IMR-90 (cell line): ENCODE data around the gene MAGEA8. TPM values are rescaled to one million over a fixed set of nuclear protein-coding genes. Genes with fewer than 3 reads are reported as not detected.
A peak's percentile ranks its signal among the peaks of the same experiment; 100 is the strongest.

Experiments used
- ATAC-seq: fragments of 200-7000 bp; cut with Tn5 transposase; 2 replicates; pipeline ENCODE4 v1.9.1; 2020; ENCODE audit warnings: low read depth, mild to moderate bottlenecking, moderate library complexity
- BruUV-seq: library from RNA; stranded (reverse); fragments of 400-500 nt; replicated peaks from 2 replicates; lab custom pipeline; 2021; lab: Mats Ljungman, UMichigan
- CTCF ChIA-PET: fragments of 300-600 bp; formaldehyde crosslinking; extraction: SDS; loops from one replicate; lab custom pipeline; 2021; ENCODE audit warnings: antibody characterized with exemption; lab: Yijun Ruan, JAX
- POLR2A ChIA-PET: fragments of 300-600 bp; sonication (Branson Sonifier 250); formaldehyde crosslinking; loops from one replicate; lab custom pipeline; 2022; ENCODE audit warnings: antibody characterized with exemption; ENCODE audit not compliant: unreplicated experiment; lab: Charles Lee
- DNase-seq: peaks from one replicate; pipeline ENCODE4 v3.0.0; 2013
- H2AFZ ChIP-seq: replicated peaks from 2 replicates; pipeline ENCODE3; 2013; ENCODE audit warnings: low read length, mild to moderate bottlenecking; ENCODE audit not compliant: poor library complexity
- H2AK5ac ChIP-seq: 2 replicates; pipeline ENCODE4 v1.6.1; 2013; ENCODE audit warnings: low read depth, low read length, inconsistent platforms
- H2AK9ac ChIP-seq: replicated peaks from 2 replicates; pipeline ENCODE3; 2013; ENCODE audit warnings: mild to moderate bottlenecking, low read depth, low read length, moderate library complexity; ENCODE audit not compliant: poor library complexity
- H2BK120ac ChIP-seq: 2 replicates; pipeline ENCODE4 v1.6.1; 2013; ENCODE audit warnings: low read depth, low read length, inconsistent platforms
- H2BK15ac ChIP-seq: 3 replicates; pipeline ENCODE4 v1.6.1; 2013; ENCODE audit warnings: low read depth, low read length, inconsistent platforms
- H2BK20ac ChIP-seq: 2 replicates; pipeline ENCODE4 v1.6.1; 2013; ENCODE audit warnings: low read depth, mild to moderate bottlenecking, inconsistent platforms, low read length, moderate library complexity
- H2BK5ac ChIP-seq: 2 replicates; pipeline ENCODE4 v1.6.1; 2013; ENCODE audit warnings: mild to moderate bottlenecking, low read depth, low read length, inconsistent platforms; ENCODE audit not compliant: poor library complexity, severe bottlenecking
- H3K14ac ChIP-seq: replicated peaks from 2 replicates; pipeline ENCODE4 v1.6.1; 2013; ENCODE audit warnings: low read depth, low read length, inconsistent platforms
- H3K18ac ChIP-seq: 2 replicates; pipeline ENCODE4 v1.6.1; 2013; ENCODE audit warnings: low read depth, low read length, control low read depth
- H3K23ac ChIP-seq: 2 replicates; pipeline ENCODE4 v1.6.1; 2013; ENCODE audit warnings: low read depth, low read length, inconsistent platforms
- H3K27ac ChIP-seq: 2 replicates; pipeline ENCODE4 v1.5.1; 2013; ENCODE audit warnings: mild to moderate bottlenecking, control low read depth, low read length; ENCODE audit not compliant: insufficient read depth
- H3K27me3 ChIP-seq: 2 replicates; pipeline ENCODE4 v1.6.1; 2013; ENCODE audit warnings: low read length; ENCODE audit not compliant: control insufficient read depth, insufficient read depth
- H3K36me3 ChIP-seq: 2 replicates; pipeline ENCODE4 v1.6.1; 2013; ENCODE audit warnings: low read length, mixed read lengths; ENCODE audit not compliant: control insufficient read depth, insufficient read depth
- H3K4ac ChIP-seq: 2 replicates; pipeline ENCODE4 v1.6.1; 2013; ENCODE audit warnings: low read depth, low read length, inconsistent platforms
- H3K4me1 ChIP-seq: 2 replicates; pipeline ENCODE4 v1.6.1; 2013; ENCODE audit warnings: low read length, mixed read lengths; ENCODE audit not compliant: control insufficient read depth, insufficient read depth
- H3K4me2 ChIP-seq: 2 replicates; pipeline ENCODE4 v1.6.1; 2013; ENCODE audit warnings: low read depth, mild to moderate bottlenecking, control low read depth, low read length, moderate library complexity
- H3K4me3 ChIP-seq: 2 replicates; pipeline ENCODE4 v1.5.1; 2013; ENCODE audit warnings: low read depth, mild to moderate bottlenecking, control low read depth, low read length, moderate library complexity; ENCODE audit not compliant: insufficient read depth
- H3K56ac ChIP-seq: 2 replicates; pipeline ENCODE4 v1.6.1; 2013; ENCODE audit warnings: low read length, inconsistent platforms; ENCODE audit not compliant: insufficient read depth; ENCODE audit errors: extremely low read depth
- H3K79me1 ChIP-seq, 2 experiments: 2 replicates each; pipeline ENCODE4 v1.6.1; 2013; ENCODE audit warnings: low read length in 2 of 2, inconsistent platforms in 1 of 2, low read depth in 1 of 2
- H3K9ac ChIP-seq: 2 replicates; pipeline ENCODE4 v1.6.1; 2013; ENCODE audit warnings: low read depth, low read length, control low read depth
- H3K9me1 ChIP-seq: 2 replicates; pipeline ENCODE4 v1.6.1; 2013; ENCODE audit warnings: low read length, inconsistent platforms; ENCODE audit not compliant: insufficient read depth
- H3K9me3 ChIP-seq: 2 replicates; pipeline ENCODE4 v1.6.1; 2013; ENCODE audit warnings: low read length; ENCODE audit not compliant: control insufficient read depth, insufficient read depth
- H4K20me1 ChIP-seq: 2 replicates; pipeline ENCODE4 v1.6.1; 2013; ENCODE audit warnings: low read length, inconsistent platforms; ENCODE audit not compliant: insufficient read depth
- H4K5ac ChIP-seq: 2 replicates; pipeline ENCODE4 v1.6.1; 2013; ENCODE audit warnings: mild to moderate bottlenecking, low read depth, low read length, control low read depth
- H4K8ac ChIP-seq, 2 experiments: 2 replicates each; pipeline ENCODE4 v1.6.1; 2013; ENCODE audit warnings: low read depth in 2 of 2, low read length in 2 of 2, control low read depth in 1 of 2, inconsistent platforms in 1 of 2
- H4K91ac ChIP-seq: 2 replicates; pipeline ENCODE4 v1.6.1; 2013; ENCODE audit warnings: low read depth, low read length, inconsistent platforms; ENCODE audit not compliant: insufficient read depth
- CEBPB ChIP-seq: IDR thresholded peaks from 2 replicates; pipeline ENCODE4 v1.6.1; 2012; ENCODE audit warnings: low read depth, low read length, improper control_type of control experiment
- CTCF ChIP-seq: conservative IDR thresholded peaks from 2 replicates; pipeline ENCODE4 v1.5.1; 2012; ENCODE audit warnings: mild to moderate bottlenecking, low read depth, low read length, improper control_type of control experiment
- MXI1 ChIP-seq: IDR thresholded peaks from 2 replicates; pipeline ENCODE4 v1.6.1; 2012; ENCODE audit warnings: low read depth, mild to moderate bottlenecking, low read length, moderate library complexity, borderline replicate concordance
- POLR2A ChIP-seq: IDR thresholded peaks from 2 replicates; pipeline ENCODE4 v1.6.1; 2012; ENCODE audit warnings: mild to moderate bottlenecking, low read depth, low read length
- WGBS, 2 experiments: methylation state at CpG; one replicate each; pipeline versions ENCODE4 v1.1.5 to v1.1.7; 2013; ENCODE audit warnings: missing lambda C conversion rate in 2 of 2; ENCODE audit not compliant: insufficient read length in 1 of 2; ENCODE audit errors: extremely low coverage in 2 of 2; 5-methylcytosine and 5-hydroxymethylcytosine counted together
- dilution Hi-C: fragments of 300-500 bp; cut with HindIII; formaldehyde crosslinking; loops from one replicate; pipeline ENCODE4 v1.14.3; 2018; ENCODE audit warnings: low sequenced_read_pairs; ENCODE audit not compliant: unreplicated experiment
- in situ Hi-C: fragments of 300-500 bp; cut with MboI; formaldehyde crosslinking; loops from 3 replicates; pipeline ENCODE4 v1.14.3; 2019; ENCODE audit warnings: low sequenced_read_pairs, inconsistent platforms, mixed read lengths
- intact Hi-C: fragments of 100-400 bp; cut with micrococcal nuclease; formaldehyde crosslinking; loops from 2 replicates; pipeline ENCODE4 v1.10.0; 2022
- polyA plus RNA-seq, 3 experiments: library from polyadenylated mRNA; depleted of rRNA; stranded (reverse); fragments of >200 nt; gene quantifications; 2 replicates each; pipeline ENCODE4 v1.2.3, GENCODE V29; 2012; ENCODE audit warnings: low replicate concordance in 1 of 3
- total RNA-seq: library from RNA; depleted of rRNA; stranded (reverse); fragments of >200 nt; gene quantifications from 2 replicates; pipeline ENCODE4 v1.2.3, GENCODE V29; 2012
- TF ChIP-seq, protein P1 (sequence below): fragments of 150-350 bp; IDR thresholded peaks from 2 replicates; pipeline ENCODE4 v1.6.1; 2017; ENCODE audit warnings: mild to moderate bottlenecking, antibody characterized with exemption, low read length, low read depth

MAGEA8 gene
- total and polyA plus RNA-seq, 2 of the 4 experiments (the other 2 are of a cell fraction) = not detected

GRCh38 chrX:149903889-149904748 is 23.1 kb downstream of the MAGEA8 start:
- no peak overlapping the region for H2BK120ac ChIP-seq
- WGBS, 2 experiments = no CpG with 5 or more reads among the region's 6 CpGs
- peak overlapping the region; percentile 29; the same call in 1 of the 2 replicates for H3K9ac ChIP-seq
- H2BK20ac ChIP-seq = no peak overlapping the region
- ATAC-seq (peak; percentile 91), DNase-seq (peak; percentile 6)
- no peak overlapping the region for H3K18ac ChIP-seq
- H2BK5ac ChIP-seq = no peak overlapping the region
- no peaks in the 10 kb centered on the region for H3K36me3 ChIP-seq
- no peaks in the 10 kb centered on the region for H4K20me1 ChIP-seq
- BruUV-seq = no TSS peak
- H3K14ac ChIP-seq = no peak overlapping the region
- H3K56ac ChIP-seq = no peak overlapping the region
- no peaks in the 10 kb centered on the region for H3K4me1 ChIP-seq
- POLR2A ChIA-PET = no interaction called here
- H4K5ac ChIP-seq = no peak overlapping the region
- H3K79me1 ChIP-seq = no peaks in the 10 kb centered on the region
- no peak overlapping the region for H3K4ac ChIP-seq
- H2AK5ac ChIP-seq = no peak overlapping the region
- H3K4me3 ChIP-seq = peak overlapping the region; percentile 35; the same call in 1 of the 2 replicates
- CTCF ChIA-PET = interaction anchor here (0.8 kb wide), 1 partner anchor 34 kb away, joined by 3 read pairs; the partner anchor contains the start of gene EOLA2
- dilution Hi-C loops (no loop called here), intact Hi-C loops (no loop called here), in situ Hi-C loops (no loop called here)
- H3K9me3 ChIP-seq = no peaks in the 10 kb centered on the region
- no peak overlapping the region for H2AK9ac ChIP-seq
- no peak overlapping the region for H2AFZ ChIP-seq
- H3K4me2 ChIP-seq = peak overlapping the region; percentile 28
- no peak overlapping the region for H4K91ac ChIP-seq
- H3K9me1 ChIP-seq = no peaks in the 10 kb centered on the region; the same call in 1 of the 2 replicates
- TF ChIP-seq, protein P1, sequence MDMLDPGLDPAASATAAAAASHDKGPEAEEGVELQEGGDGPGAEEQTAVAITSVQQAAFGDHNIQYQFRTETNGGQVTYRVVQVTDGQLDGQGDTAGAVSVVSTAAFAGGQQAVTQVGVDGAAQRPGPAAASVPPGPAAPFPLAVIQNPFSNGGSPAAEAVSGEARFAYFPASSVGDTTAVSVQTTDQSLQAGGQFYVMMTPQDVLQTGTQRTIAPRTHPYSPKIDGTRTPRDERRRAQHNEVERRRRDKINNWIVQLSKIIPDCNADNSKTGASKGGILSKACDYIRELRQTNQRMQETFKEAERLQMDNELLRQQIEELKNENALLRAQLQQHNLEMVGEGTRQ = no peak
- TF ChIP-seq CTCF (0 out of 2 replicates have a peak, but pooled peaks have one; percentile 8), CEBPB (no peak), MXI1 (no peak), POLR2A (no peak)
- H3K27ac ChIP-seq = no peak overlapping the region
- no peak overlapping the region for H3K23ac ChIP-seq
- no peak overlapping the region for H2BK15ac ChIP-seq
- H4K8ac ChIP-seq = no peak overlapping the region
- no peaks in the 10 kb centered on the region for H3K27me3 ChIP-seq
